Epithelial cell of esophagus (primary cell): ENCODE data around the gene JOSD1.

Experiments
- DNase-seq: peaks from one replicate; pipeline ENCODE4 v3.0.0; 2010; ENCODE audit warnings: low read depth
- H3K4me3 ChIP-seq: 2 replicates; pipeline ENCODE4 v1.5.1; 2011; ENCODE audit warnings: mild to moderate bottlenecking, low read length, control low read depth
- TF ChIP-seq, protein P1 (sequence below): IDR thresholded peaks from 2 replicates; pipeline ENCODE4 v1.5.1; 2011; ENCODE audit warnings: low read depth, mild to moderate bottlenecking, low read length, control low read depth, inconsistent platforms; ENCODE audit not compliant: insufficient read depth; ENCODE audit errors: missing control alignments

Gene JOSD1

DNA sequence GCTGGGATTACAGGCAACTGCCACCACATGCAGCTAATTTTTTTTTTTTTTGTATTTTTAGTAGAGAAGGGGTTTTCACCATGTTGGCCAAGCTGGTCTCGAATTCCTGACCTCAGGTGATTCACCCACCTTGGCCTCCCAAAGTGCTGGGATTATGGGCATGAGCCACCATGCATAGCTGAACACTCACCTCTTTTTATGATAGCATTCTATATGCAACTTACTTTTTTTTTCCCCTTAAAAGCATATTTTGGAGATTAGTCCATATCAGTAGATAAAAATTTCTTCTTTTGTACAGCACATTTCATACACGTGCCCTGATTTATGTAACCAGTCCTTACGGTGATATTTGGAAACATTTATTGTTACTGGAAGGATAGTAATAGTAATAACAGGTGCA, 19.6 kb upstream of the JOSD1 start:
- no peak overlapping the region for H3K4me3 ChIP-seq
- DNase-seq, result no peak
- TF ChIP-seq, protein P1, sequence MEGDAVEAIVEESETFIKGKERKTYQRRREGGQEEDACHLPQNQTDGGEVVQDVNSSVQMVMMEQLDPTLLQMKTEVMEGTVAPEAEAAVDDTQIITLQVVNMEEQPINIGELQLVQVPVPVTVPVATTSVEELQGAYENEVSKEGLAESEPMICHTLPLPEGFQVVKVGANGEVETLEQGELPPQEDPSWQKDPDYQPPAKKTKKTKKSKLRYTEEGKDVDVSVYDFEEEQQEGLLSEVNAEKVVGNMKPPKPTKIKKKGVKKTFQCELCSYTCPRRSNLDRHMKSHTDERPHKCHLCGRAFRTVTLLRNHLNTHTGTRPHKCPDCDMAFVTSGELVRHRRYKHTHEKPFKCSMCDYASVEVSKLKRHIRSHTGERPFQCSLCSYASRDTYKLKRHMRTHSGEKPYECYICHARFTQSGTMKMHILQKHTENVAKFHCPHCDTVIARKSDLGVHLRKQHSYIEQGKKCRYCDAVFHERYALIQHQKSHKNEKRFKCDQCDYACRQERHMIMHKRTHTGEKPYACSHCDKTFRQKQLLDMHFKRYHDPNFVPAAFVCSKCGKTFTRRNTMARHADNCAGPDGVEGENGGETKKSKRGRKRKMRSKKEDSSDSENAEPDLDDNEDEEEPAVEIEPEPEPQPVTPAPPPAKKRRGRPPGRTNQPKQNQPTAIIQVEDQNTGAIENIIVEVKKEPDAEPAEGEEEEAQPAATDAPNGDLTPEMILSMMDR, result no peak

DNA sequence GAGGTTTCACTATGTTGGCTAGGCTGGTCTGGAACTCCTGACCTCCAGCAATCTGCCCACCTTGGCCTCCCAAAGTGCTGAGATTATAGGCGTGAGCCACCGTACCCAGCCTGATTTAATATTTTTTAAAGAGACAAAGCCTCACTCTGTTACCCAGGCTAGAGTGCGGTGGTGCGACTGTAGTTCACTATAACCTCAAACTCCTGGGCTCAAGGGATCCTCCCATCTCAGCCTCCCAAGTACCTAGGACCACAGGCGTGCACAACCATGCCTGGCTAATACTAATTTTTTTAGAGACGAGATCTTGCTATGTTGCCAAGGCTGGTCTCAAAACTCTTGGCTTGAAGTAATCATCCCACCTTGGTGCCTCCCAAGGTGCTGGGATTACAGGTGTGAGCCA, 18.5 kb upstream of the JOSD1 start:
- H3K4me3 ChIP-seq, result no peak overlapping the region
- TF ChIP-seq, protein P1, result no peak

DNA sequence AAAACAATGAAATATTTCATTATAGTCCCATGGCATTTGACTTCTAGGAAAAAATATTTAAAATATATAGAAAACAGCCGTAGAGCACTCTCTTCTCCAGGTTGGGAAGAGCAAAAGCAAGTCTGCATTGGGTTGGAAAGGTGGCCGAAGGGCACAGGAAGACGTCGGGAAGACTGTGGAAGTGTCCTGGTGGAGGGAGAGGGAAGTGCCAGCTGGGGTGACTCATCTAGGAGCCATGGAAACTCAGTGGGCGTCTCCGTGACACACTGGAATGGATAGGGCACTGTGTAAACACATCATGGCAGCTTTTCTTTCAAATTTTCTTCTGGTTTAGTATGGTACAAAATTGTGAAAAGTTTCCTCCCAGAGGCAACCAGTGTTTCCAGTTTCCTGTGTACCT, 17.7 kb upstream of the JOSD1 start:
- TF ChIP-seq, protein P1, result peak; percentile 88
- no peak overlapping the region for H3K4me3 ChIP-seq
- DNase-seq, result peak; percentile 91

More for the DNA sequence above, 18.5 kb upstream of the JOSD1 start:
- DNase-seq, result no peak

DNA sequence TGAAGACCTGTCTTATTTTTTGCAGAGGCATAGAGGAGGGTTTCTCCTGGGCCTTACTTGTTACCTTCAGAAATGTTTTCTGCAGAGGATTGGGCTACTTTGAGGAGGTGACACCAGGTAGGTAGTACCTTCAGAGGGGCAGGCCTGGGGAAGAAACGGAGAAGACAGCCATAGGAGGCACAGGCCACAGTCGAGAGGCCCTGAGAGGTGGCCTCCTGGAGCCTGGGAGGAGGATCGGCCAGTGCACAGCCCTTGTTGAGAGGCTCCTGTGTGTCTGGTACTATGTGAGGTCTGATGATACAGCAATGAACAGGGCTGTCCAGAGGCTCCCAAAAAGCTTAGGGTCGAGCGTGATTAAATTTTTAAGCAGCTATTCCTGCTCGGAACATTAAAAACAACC, 16.5 kb upstream of the JOSD1 start:
- TF ChIP-seq, protein P1, result no peak
- H3K4me3 ChIP-seq, result no peak overlapping the region
- DNase-seq, result no peak

DNA sequence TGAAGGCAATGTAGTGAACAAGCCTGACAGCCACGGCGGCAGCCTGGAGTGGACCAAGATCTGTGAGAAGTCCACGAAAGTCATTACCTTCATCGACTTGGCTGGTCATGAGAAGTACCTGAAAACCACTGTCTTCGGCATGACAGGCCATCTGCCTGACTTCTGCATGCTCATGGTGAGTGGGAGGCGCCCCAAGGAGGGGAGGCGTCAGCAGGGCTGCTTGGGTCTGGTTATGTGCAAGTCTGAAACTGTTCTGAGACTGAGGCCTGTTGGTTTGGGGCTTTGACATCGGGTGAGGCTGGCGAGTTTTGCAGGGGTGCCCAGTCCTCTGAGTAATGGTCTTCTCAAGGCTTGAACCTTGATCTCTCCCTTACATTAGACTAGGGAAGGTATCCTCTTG, 16.1 kb upstream of the JOSD1 start:
- H3K4me3 ChIP-seq, result no peak overlapping the region
- DNase-seq, result no peak
- TF ChIP-seq, protein P1, result no peak

DNA sequence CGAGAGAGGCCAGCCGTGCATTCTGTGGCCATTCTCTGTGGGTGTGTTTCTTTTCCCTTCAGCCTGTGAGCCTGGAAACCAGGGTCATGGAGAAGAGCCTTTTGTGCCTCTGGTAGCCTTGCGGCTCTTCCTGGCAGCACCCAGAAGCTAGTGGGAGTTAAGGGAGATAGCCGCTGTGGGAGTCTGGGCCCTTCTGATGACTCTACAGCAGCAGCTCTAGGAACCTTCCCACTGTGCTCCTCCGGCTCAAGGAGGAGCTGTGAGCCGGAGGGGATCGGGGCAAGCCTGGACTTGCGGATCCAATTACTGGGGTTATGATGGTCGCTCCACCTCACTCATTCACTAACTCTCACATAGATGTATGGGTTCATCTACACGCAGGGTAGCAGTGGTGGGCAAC, 15.5 kb upstream of the JOSD1 start:
- DNase-seq, result peak; percentile 20
- H3K4me3 ChIP-seq, result no peak overlapping the region
- TF ChIP-seq, protein P1, result no peak

DNA sequence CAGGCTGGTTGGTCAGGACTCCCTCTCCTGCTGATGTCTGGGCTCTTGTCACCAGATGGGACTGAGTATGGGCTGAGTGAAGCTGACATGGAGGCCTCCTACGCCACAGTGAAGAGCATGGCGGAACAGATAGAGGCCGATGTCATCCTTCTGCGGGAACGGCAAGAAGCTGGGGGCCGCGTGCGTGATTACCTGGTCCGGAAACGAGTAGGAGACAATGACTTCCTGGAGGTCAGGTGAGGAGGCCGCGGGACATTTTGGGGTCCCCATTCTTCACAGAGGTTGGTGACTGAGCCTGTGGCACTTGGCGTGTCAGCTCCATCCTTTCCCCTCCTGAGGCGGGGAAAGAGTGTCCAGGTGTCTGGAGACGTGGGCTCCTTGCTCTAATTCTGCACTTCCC, 15.1 kb upstream of the JOSD1 start:
- no peak for DNase-seq
- TF ChIP-seq, protein P1, result no peak
- H3K4me3 ChIP-seq, result no peak overlapping the region
